Activated CD4-positive, alpha-beta T cell treated with anti-CD3 and anti-CD28 coated beads, Interleukin-2, amount 10 ng/mL, durations not matched to agents 24 days and 14 days (primary cell): Measurements from ENCODE around the gene PDPN. TPM values are rescaled to one million over a fixed set of nuclear protein-coding genes. Genes with fewer than 3 reads are reported as not detected.

Experiments
- DNase-seq: peaks from one replicate; pipeline ENCODE4 v3.0.0; 2022
- H3K27ac Mint-ChIP-seq: one replicate; pipeline ENCODE4 v1.8.0; 2022; ENCODE audit warnings: mild to moderate bottlenecking, mixed read lengths
- H3K27me3 Mint-ChIP-seq: one replicate; pipeline ENCODE4 v1.8.0; 2022; ENCODE audit warnings: mixed read lengths
- H3K36me3 Mint-ChIP-seq: one replicate; pipeline ENCODE4 v1.8.0; 2022; ENCODE audit warnings: low read depth, mild to moderate bottlenecking, mixed read lengths
- H3K4me1 Mint-ChIP-seq: one replicate; pipeline ENCODE4 v1.8.0; 2021; ENCODE audit warnings: mixed read lengths
- H3K4me3 Mint-ChIP-seq: one replicate; pipeline ENCODE4 v1.8.0; 2022; ENCODE audit warnings: mild to moderate bottlenecking, moderate library complexity, mixed read lengths
- H3K9me3 Mint-ChIP-seq: one replicate; pipeline ENCODE4 v1.8.0; 2021; ENCODE audit warnings: mixed read lengths
- intact Hi-C: fragments of 100-400 bp; cut with micrococcal nuclease; formaldehyde crosslinking; loops from one replicate; pipeline ENCODE4 v1.15.1; 2023
- total RNA-seq: library from RNA; stranded (reverse); gene quantifications from 2 replicates; pipeline ENCODE4 v1.2.3, GENCODE V29; 2022

Gene PDPN
- total RNA-seq, 1 donor from 2014 or later: not detected

- no peak overlapping the region for H3K4me3 Mint-ChIP-seq
- H3K9me3 Mint-ChIP-seq: peaks cover 4% of the 10 kb centered on the region
- H3K27ac Mint-ChIP-seq: no peak overlapping the region
- peaks cover 6% of the 10 kb centered on the region for H3K27me3 Mint-ChIP-seq
- no peaks in the 10 kb centered on the region for H3K4me1 Mint-ChIP-seq
- H3K36me3 Mint-ChIP-seq: no peaks in the 10 kb centered on the region
- no peak for DNase-seq
- intact Hi-C loops: no loop called here
Measured at GRCh38 chr1:13652238-13652637, 68.6 kb downstream of the PDPN start.

DNA sequence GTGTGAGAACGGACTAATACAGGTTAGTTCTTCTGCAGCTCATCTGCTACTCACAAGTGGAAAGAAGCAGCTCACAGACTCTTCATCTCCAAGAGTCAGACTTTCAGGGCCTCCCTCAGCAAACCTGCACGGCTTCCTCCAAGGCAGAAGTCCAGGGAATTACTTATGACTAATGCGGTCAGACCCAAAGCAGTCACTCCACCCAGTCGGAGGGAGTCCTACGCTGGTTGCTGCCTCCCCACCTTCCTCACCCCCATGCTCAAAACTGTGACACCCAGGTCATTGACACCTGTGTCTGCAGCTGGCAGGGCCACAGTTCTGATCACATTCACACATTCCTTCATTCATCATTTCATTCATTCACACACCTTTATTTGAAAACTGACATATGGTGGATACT is 77.9 kb downstream of the PDPN start:
- intact Hi-C loops: no loop called here
- no peaks in the 10 kb centered on the region for H3K4me1 Mint-ChIP-seq
- no peak overlapping the region for H3K4me3 Mint-ChIP-seq
- no peaks in the 10 kb centered on the region for H3K9me3 Mint-ChIP-seq
- H3K36me3 Mint-ChIP-seq: no peaks in the 10 kb centered on the region
- H3K27ac Mint-ChIP-seq: no peak overlapping the region
- peaks cover 6% of the 10 kb centered on the region for H3K27me3 Mint-ChIP-seq
- no peak for DNase-seq

DNA sequence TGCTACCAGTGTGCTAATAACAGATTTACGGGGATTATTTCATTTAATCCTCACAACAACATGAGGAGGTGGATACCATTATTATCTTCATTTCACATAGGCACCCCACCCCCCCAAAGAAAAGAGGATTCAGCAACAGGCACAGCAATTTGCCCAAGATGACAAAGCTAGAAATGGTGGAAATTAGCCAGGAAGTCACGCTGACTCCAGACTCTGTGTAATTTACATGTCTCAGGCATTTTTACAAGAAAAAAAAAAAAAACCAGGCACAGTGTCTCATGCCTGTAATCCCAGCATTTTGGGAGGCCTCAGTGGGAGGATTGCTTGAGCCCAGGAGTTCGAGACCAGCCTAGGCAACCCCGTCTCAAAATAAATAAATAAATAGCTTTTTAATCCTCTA is 78.9 kb downstream of the PDPN start:
- no peak overlapping the region for H3K4me3 Mint-ChIP-seq
- H3K4me1 Mint-ChIP-seq: no peaks in the 10 kb centered on the region
- intact Hi-C loops: no loop called here
- DNase-seq: no peak
- H3K27me3 Mint-ChIP-seq: peaks cover 6% of the 10 kb centered on the region
- H3K36me3 Mint-ChIP-seq: no peaks in the 10 kb centered on the region
- H3K27ac Mint-ChIP-seq: no peak overlapping the region
- H3K9me3 Mint-ChIP-seq: no peaks in the 10 kb centered on the region

DNA sequence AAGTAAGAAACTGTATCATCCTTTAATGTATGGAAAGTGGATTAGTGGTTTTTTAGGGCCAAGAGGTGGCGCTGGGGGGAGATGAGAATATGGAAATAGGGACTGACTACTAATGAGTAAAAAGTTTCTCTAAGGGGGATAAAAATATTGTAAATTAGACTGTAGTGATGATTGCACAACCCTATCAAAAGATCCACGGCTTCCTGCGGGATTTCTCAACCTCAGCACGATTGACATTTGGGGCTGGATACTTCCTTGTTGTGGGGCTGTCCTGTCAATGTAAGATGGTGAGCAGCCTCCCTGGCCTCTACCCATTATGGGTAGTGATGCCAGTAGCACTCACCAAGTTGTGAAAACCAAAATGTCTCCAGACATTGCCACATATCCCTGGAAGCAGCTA is 80.3 kb downstream of the PDPN start:
- H3K36me3 Mint-ChIP-seq: no peaks in the 10 kb centered on the region
- intact Hi-C loops: no loop called here
- H3K4me1 Mint-ChIP-seq: no peaks in the 10 kb centered on the region
- DNase-seq: no peak
- no peaks in the 10 kb centered on the region for H3K9me3 Mint-ChIP-seq
- peaks cover 6% of the 10 kb centered on the region for H3K27me3 Mint-ChIP-seq
- H3K4me3 Mint-ChIP-seq: no peak overlapping the region
- H3K27ac Mint-ChIP-seq: no peak overlapping the region

DNA sequence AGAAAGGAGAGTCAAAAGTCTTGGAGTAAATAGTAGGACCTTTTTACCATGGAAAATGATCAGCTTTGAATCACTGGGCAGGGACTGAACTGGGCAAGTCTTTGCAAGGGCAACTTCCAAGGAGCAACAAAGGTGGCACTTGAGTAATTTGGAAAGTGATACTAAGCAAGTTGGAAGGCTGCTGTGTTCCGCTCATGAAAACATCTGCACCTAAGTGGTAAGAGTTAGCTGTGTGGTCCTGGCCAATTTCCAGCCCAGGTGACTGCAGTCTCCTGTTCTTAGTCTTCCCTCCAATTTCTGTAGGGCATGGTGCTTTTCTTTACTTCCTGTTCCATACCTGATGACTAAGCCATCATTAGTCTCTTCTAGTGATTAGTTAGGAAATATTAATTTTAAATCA is 80.8 kb downstream of the PDPN start:
- intact Hi-C loops: no loop called here
- no peak overlapping the region for H3K4me3 Mint-ChIP-seq
- H3K9me3 Mint-ChIP-seq: no peaks in the 10 kb centered on the region
- no peak for DNase-seq
- H3K4me1 Mint-ChIP-seq: no peaks in the 10 kb centered on the region
- H3K36me3 Mint-ChIP-seq: no peaks in the 10 kb centered on the region
- peaks cover 6% of the 10 kb centered on the region for H3K27me3 Mint-ChIP-seq
- no peak overlapping the region for H3K27ac Mint-ChIP-seq

DNA sequence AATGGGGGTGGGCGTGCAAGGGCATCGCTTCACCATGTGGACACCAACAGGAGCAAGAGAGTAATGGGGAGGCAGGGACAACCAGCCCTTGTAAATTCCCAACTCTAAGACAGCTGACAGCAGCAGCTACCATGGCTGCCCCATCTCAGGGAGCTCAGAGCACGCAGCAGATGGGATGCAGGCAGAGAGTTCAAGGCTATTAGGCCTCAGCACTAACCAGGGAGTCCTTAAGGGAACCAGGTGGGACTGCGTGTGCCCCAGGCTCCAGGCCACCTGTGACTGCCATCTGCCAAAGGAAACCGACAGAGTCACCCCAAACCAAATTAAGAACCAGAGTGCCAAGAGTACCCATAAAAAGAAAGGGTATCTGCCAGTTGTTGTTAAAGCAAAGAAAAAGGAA is 82.7 kb downstream of the PDPN start:
- Mint-ChIP-seq H3K9me3 (no peaks in the 10 kb centered on the region), H3K4me3 (no peak overlapping the region), H3K27ac (no peak overlapping the region), H3K36me3 (no peaks in the 10 kb centered on the region), H3K4me1 (no peaks in the 10 kb centered on the region), H3K27me3 (peaks cover 7% of the 10 kb centered on the region)
- intact Hi-C loops: no loop called here
- no peak for DNase-seq

Other genes starting within 250 kb of the PDPN start
- gene PRAMEF14, start 236.7 kb upstream of the PDPN start, total RNA-seq: not detected in 2 replicates
- gene PRAMEF19, start 211.9 kb upstream of the PDPN start, total RNA-seq: not detected in 2 replicates
- gene PRAMEF17, start 194.2 kb upstream of the PDPN start, total RNA-seq: not detected in 2 replicates
- gene PRAMEF20, start 173.4 kb upstream of the PDPN start, total RNA-seq: not detected in 2 replicates
- gene LRRC38, start 69.8 kb upstream of the PDPN start, total RNA-seq: not detected in 2 replicates
- 44.5 and 45.9 TPM in 2 replicates for gene PRDM2, start 116.4 kb downstream of the PDPN start, total RNA-seq